ENCODE results near the gene BIRC6. TPM values are rescaled to one million over a fixed set of nuclear protein-coding genes. Genes with fewer than 3 reads are reported as not detected.
"Not testable (repeated sequence)": the region's sequence is repeated elsewhere in the genome, so short reads cannot be mapped to it uniquely, and the experiment has no call there.

BIRC6 gene
- total and polyA plus RNA-seq, 2 experiments from 2014 or later, result 17.8 to 106 TPM

- Histone ChIP-seq H3K79me2 (peaks cover 8% of the 10 kb centered on the region), H3K4me2 (peak within 1 kb of the TSS; percentile 92), H3K9me2 (replicated peaks; ENCODE audit: insufficient read depth) (no peaks in the 10 kb centered on the region), H3K27me3 (no peaks in the 10 kb centered on the region), H3K4me1 (ENCODE audit: insufficient read depth) (peaks cover 3% of the 10 kb centered on the region), H3K4me3 (peak within 1 kb of the TSS; percentile 78), H2AFZ (peak within 1 kb of the TSS; percentile 98), H3K27ac (peak within 1 kb of the TSS; percentile 64), H3K9me3 (ENCODE audit: low read depth) (no peaks in the 10 kb centered on the region), H3K36me3 (replicated peaks; ENCODE audit: insufficient read depth, low read depth) (no peaks in the 10 kb centered on the region), H4K20me1 (ENCODE audit: insufficient read depth, poor library complexity, severe bottlenecking) (no peaks in the 10 kb centered on the region)
- peak; percentile 96 for DNase-seq (ENCODE audit: low spot score)
- TF ChIP-seq EZH2phosphoT487 (IDR thresholded peaks at IDR 0.05; ENCODE audit: low read depth, severe bottlenecking, unreplicated experiment) (no peak), EZH2 (IDR thresholded peaks at IDR 0.05; ENCODE audit: borderline replicate concordance) (no peak), CTCF (IDR thresholded peaks at IDR 0.05; ENCODE audit: poor library complexity) (no peak)
- WGBS (ENCODE audit: low lambda C conversion rate, missing lambda C conversion rate), result under 1% methylated on average over 39 of the region's 39 CpGs
These were observed 271.2 kb downstream of the BIRC6 start, which contains the start of gene TTC27 for GRCh38 chr2:32627814-32628579. Gene TTC27, plus strand, starts transcription at chr2:32628050. Its CDS starts 243 bp downstream, at chr2:32628293.

- H3K36me3 ChIP-seq (replicated peaks; ENCODE audit: insufficient read depth, low read depth), result no peaks in the 10 kb centered on the region
These were observed 275.3 kb downstream of the BIRC6 start for GRCh38 chr2:32632089-32632488.

GRCh38 chr2:32633040-32633439, 276.2 kb downstream of the BIRC6 start:
- H2AFZ ChIP-seq, result no peak overlapping the region
- no peak overlapping the region for H3K27ac ChIP-seq
- no peaks in the 10 kb centered on the region for H3K4me1 ChIP-seq (ENCODE audit: insufficient read depth)
- TF ChIP-seq CTCF (IDR thresholded peaks at IDR 0.05; ENCODE audit: poor library complexity) (no peak), EZH2phosphoT487 (IDR thresholded peaks at IDR 0.05; ENCODE audit: low read depth, severe bottlenecking, unreplicated experiment) (no peak), EZH2 (IDR thresholded peaks at IDR 0.05; ENCODE audit: borderline replicate concordance) (no peak)
- H3K4me3 ChIP-seq, result no peak overlapping the region
- H3K4me2 ChIP-seq, result no peak overlapping the region
- no peaks in the 10 kb centered on the region for H4K20me1 ChIP-seq (ENCODE audit: insufficient read depth, poor library complexity, severe bottlenecking)
- H3K79me2 ChIP-seq, result peaks cover 8% of the 10 kb centered on the region
- 94% methylated on average over 3 of the region's 3 CpGs for WGBS (ENCODE audit: low lambda C conversion rate, missing lambda C conversion rate)
- H3K27me3 ChIP-seq, result no peaks in the 10 kb centered on the region
- no peaks in the 10 kb centered on the region for H3K9me2 ChIP-seq (replicated peaks; ENCODE audit: insufficient read depth)
- DNase-seq (ENCODE audit: low spot score), result no peak
- H3K36me3 ChIP-seq (replicated peaks; ENCODE audit: insufficient read depth, low read depth), result no peaks in the 10 kb centered on the region
- no peaks in the 10 kb centered on the region for H3K9me3 ChIP-seq (ENCODE audit: low read depth)

More at GRCh38 chr2:32632089-32632488, 275.3 kb downstream of the BIRC6 start:
- 86% methylated on average over 5 of the region's 5 CpGs for WGBS (ENCODE audit: low lambda C conversion rate, missing lambda C conversion rate)
- Histone ChIP-seq H3K79me2 (peaks cover 8% of the 10 kb centered on the region), H3K4me1 (ENCODE audit: insufficient read depth) (peaks cover 1% of the 10 kb centered on the region), H3K9me2 (replicated peaks; ENCODE audit: insufficient read depth) (no peaks in the 10 kb centered on the region), H3K4me2 (no peak overlapping the region), H3K27me3 (no peaks in the 10 kb centered on the region), H3K27ac (no peak overlapping the region), H3K9me3 (ENCODE audit: low read depth) (no peaks in the 10 kb centered on the region), H3K4me3 (no peak overlapping the region), H4K20me1 (ENCODE audit: insufficient read depth, poor library complexity, severe bottlenecking) (no peaks in the 10 kb centered on the region), H2AFZ (no peak overlapping the region)
- TF ChIP-seq CTCF (IDR thresholded peaks at IDR 0.05; ENCODE audit: poor library complexity) (no peak), EZH2 (IDR thresholded peaks at IDR 0.05; ENCODE audit: borderline replicate concordance) (no peak), EZH2phosphoT487 (IDR thresholded peaks at IDR 0.05; ENCODE audit: low read depth, severe bottlenecking, unreplicated experiment) (no peak)
- no peak for DNase-seq (ENCODE audit: low spot score)

GRCh38 chr2:32638548-32638947, 281.7 kb downstream of the BIRC6 start:
- H3K27ac ChIP-seq; H3K79me2 ChIP-seq; H3K4me1 ChIP-seq (ENCODE audit: insufficient read depth); H3K9me3 ChIP-seq (ENCODE audit: low read depth); H3K36me3 ChIP-seq (replicated peaks; ENCODE audit: insufficient read depth, low read depth); H3K27me3 ChIP-seq; H3K9me2 ChIP-seq (replicated peaks; ENCODE audit: insufficient read depth); H3K4me3 ChIP-seq; H2AFZ ChIP-seq; H3K4me2 ChIP-seq; DNase-seq (ENCODE audit: low spot score); H4K20me1 ChIP-seq (ENCODE audit: insufficient read depth, poor library complexity, severe bottlenecking): not testable (repeated sequence)
- 97% methylated on average over 5 of the region's 5 CpGs for WGBS (ENCODE audit: low lambda C conversion rate, missing lambda C conversion rate)
